ENCODE data around the gene PHLPP1.

The PHLPP1 gene

DNA sequence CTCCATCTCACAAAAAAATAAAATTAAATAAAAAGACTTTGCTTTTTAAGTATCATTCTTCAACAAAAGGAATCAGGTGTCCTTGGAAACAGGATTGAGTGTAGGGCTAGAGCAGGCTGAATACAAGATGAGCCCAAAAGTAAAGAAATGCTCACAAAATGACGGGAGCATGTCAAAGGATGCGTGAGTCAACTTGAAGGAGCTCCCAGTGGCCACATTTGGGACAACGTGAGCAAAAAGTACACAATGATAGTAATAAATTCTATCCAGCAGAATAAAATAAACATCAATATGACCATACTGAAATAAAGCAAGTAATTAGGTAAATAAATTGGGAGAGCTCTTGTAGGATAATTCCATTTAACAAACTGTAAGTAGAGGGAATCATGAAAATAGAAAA, 220.7 kb downstream of the PHLPP1 start:
- no peak for ATAC-seq (ENCODE audit: low read depth)

GRCh38 chr18:62937065-62937464, 221.7 kb downstream of the PHLPP1 start:
- Histone ChIP-seq H3K4me1 (ENCODE audit: insufficient read depth, poor library complexity, severe bottlenecking) (peaks cover 12% of the 10 kb centered on the region), H3K27me3 (ENCODE audit: insufficient read depth, poor library complexity, severe bottlenecking) (no peaks in the 10 kb centered on the region), H3K27ac (ENCODE audit: poor library complexity, severe bottlenecking) (peak overlapping the region; percentile 5), H3K4me3 (ENCODE audit: severe bottlenecking) (no peak overlapping the region), H3K9me3 (ENCODE audit: severe bottlenecking) (no peaks in the 10 kb centered on the region), H3K36me3 (ENCODE audit: low read depth) (no peaks in the 10 kb centered on the region; the same call in 1 of the 2 replicates)
- no peak for TF ChIP-seq CTCF (IDR thresholded peaks at IDR 0.05; ENCODE audit: poor library complexity, severe bottlenecking)
- no peak for DNase-seq (ENCODE audit: low spot score)
- peak; percentile 67 for ATAC-seq (ENCODE audit: low read depth)

More for the DNA sequence above, 220.7 kb downstream of the PHLPP1 start:
- Histone ChIP-seq H3K27ac (ENCODE audit: poor library complexity, severe bottlenecking) (no peak overlapping the region), H3K4me3 (ENCODE audit: severe bottlenecking) (no peak overlapping the region), H3K27me3 (ENCODE audit: insufficient read depth, poor library complexity, severe bottlenecking) (no peaks in the 10 kb centered on the region), H3K9me3 (ENCODE audit: severe bottlenecking) (no peaks in the 10 kb centered on the region), H3K4me1 (ENCODE audit: insufficient read depth, poor library complexity, severe bottlenecking) (peaks cover 12% of the 10 kb centered on the region), H3K36me3 (ENCODE audit: low read depth) (no peaks in the 10 kb centered on the region)
- TF ChIP-seq CTCF (IDR thresholded peaks at IDR 0.05; ENCODE audit: poor library complexity, severe bottlenecking): no peak
- DNase-seq (ENCODE audit: low spot score): no peak

DNA sequence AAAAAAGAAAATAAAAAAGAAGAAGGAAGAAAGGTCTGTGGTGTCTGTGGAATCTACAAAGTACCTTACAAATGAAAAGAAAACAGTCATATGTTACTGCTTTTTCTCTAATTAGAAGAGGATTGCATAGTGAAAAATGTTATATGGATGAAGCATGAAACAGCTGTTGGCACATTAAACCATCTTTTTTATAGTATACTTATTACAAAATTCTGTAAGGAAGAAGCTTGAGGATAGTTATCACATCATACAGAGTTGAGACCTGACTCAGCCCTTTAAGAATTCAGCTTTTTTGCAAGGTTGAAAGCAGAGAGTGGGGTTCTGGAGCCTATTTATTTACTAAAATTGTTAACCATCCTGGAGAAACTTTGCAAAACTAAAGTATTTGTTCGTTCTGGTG, 222.7 kb downstream of the PHLPP1 start:
- no peak overlapping the region for H3K4me3 ChIP-seq (ENCODE audit: severe bottlenecking)
- ATAC-seq (ENCODE audit: low read depth) (no peak), DNase-seq (ENCODE audit: low spot score) (no peak)
- TF ChIP-seq CTCF (IDR thresholded peaks at IDR 0.05; ENCODE audit: poor library complexity, severe bottlenecking): no peak
- H3K27me3 ChIP-seq (ENCODE audit: insufficient read depth, poor library complexity, severe bottlenecking): no peaks in the 10 kb centered on the region
- peaks cover 17% of the 10 kb centered on the region for H3K4me1 ChIP-seq (ENCODE audit: insufficient read depth, poor library complexity, severe bottlenecking)
- peak overlapping the region; percentile 5 for H3K27ac ChIP-seq (ENCODE audit: poor library complexity, severe bottlenecking)
- no peaks in the 10 kb centered on the region; the same call in 1 of the 2 replicates for H3K36me3 ChIP-seq (ENCODE audit: low read depth)
- no peaks in the 10 kb centered on the region for H3K9me3 ChIP-seq (ENCODE audit: severe bottlenecking)

DNA sequence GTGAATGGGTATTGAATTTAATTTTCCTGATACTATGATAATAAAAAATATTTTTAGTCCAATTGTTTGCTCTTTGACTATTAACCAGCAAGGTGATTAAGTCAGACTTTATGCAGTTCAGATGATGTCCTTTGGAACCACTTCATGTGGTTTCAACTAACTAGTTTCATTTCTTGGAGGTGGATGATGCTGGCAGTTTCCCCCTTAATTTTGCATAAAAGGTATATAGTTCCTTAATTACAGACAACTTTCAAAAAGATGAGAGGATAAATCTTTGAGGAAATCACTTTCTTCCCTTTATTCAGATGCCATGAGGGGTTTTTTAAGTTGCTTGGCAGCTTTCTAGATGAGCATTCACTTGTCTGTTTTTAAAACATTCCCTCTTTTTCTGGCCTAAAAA, 223.1 kb downstream of the PHLPP1 start:
- DNase-seq (ENCODE audit: low spot score) (no peak), ATAC-seq (ENCODE audit: low read depth) (no peak)
- Histone ChIP-seq H3K9me3 (ENCODE audit: severe bottlenecking) (no peaks in the 10 kb centered on the region), H3K4me3 (ENCODE audit: severe bottlenecking) (no peak overlapping the region), H3K4me1 (ENCODE audit: insufficient read depth, poor library complexity, severe bottlenecking) (peaks cover 17% of the 10 kb centered on the region), H3K36me3 (ENCODE audit: low read depth) (no peaks in the 10 kb centered on the region; the same call in 1 of the 2 replicates), H3K27me3 (ENCODE audit: insufficient read depth, poor library complexity, severe bottlenecking) (no peaks in the 10 kb centered on the region), H3K27ac (ENCODE audit: poor library complexity, severe bottlenecking) (no peak overlapping the region)
- no peak for TF ChIP-seq CTCF (IDR thresholded peaks at IDR 0.05; ENCODE audit: poor library complexity, severe bottlenecking)

- ATAC-seq (ENCODE audit: low read depth): no peak
- Histone ChIP-seq H3K4me3 (ENCODE audit: severe bottlenecking) (no peak overlapping the region), H3K9me3 (ENCODE audit: severe bottlenecking) (no peaks in the 10 kb centered on the region), H3K4me1 (ENCODE audit: insufficient read depth, poor library complexity, severe bottlenecking) (peaks cover 17% of the 10 kb centered on the region), H3K36me3 (ENCODE audit: low read depth) (no peaks in the 10 kb centered on the region; the same call in 1 of the 2 replicates), H3K27me3 (ENCODE audit: insufficient read depth, poor library complexity, severe bottlenecking) (no peaks in the 10 kb centered on the region), H3K27ac (ENCODE audit: poor library complexity, severe bottlenecking) (no peak overlapping the region)
- DNase-seq (ENCODE audit: low spot score): no peak
- no peak for TF ChIP-seq CTCF (IDR thresholded peaks at IDR 0.05; ENCODE audit: poor library complexity, severe bottlenecking)
Observed at GRCh38 chr18:62939433-62939832, 224.1 kb downstream of the PHLPP1 start.
